Measurements from ENCODE around the gene RPTOR. TPM values are rescaled to one million over a fixed set of nuclear protein-coding genes. Genes with fewer than 3 reads are reported as not detected.

RPTOR gene
- polyA plus RNA-seq, 1 donor (not counting 4 experiments of a cell fraction or from before 2014, with no cell fraction given), result 4.0 TPM

GRCh38 chr17:80848449-80849102 is 303.9 kb downstream of the RPTOR start:
- no peak overlapping the region for H3K4me3 ChIP-seq (ENCODE audit: control insufficient read depth in 2 of 3, extremely low read depth in 1 of 3, insufficient read depth in 2 of 3, low read depth in 1 of 3, low read length in 3 of 3)
- H3K27ac ChIP-seq (ENCODE audit: control insufficient read depth, insufficient read depth, low read length), result no peak overlapping the region
- H3K4me1 ChIP-seq (ENCODE audit: control insufficient read depth, extremely low read depth, insufficient read depth, low read length), result peaks cover 18% of the 10 kb centered on the region
- FAIRE-seq (no peak), DNase-seq (ENCODE audit: low read depth, low spot score) (no peak)
- no peak overlapping the region for H2AFZ ChIP-seq (ENCODE audit: control insufficient read depth, low read length)
- no peak for TF ChIP-seq CTCF (optimal IDR thresholded peaks at IDR 0.05 in 1 of 3, IDR thresholded peaks at IDR 0.05 in 1 of 3, conservative IDR thresholded peaks at IDR 0.05 in 1 of 3; ENCODE audit: extremely low read depth in 1 of 3, insufficient read depth in 2 of 3, low read length in 3 of 3)
- no peak for TF ChIP-seq EZH2 (IDR thresholded peaks at IDR 0.05; ENCODE audit: low read length)
- peaks cover 9 to 10% of the 10 kb centered on the region in 2 experiments for H3K36me3 ChIP-seq (ENCODE audit: control insufficient read depth in 2 of 2, extremely low read depth in 1 of 2, insufficient read depth in 2 of 2, low read length in 2 of 2)
- no peaks in the 10 kb centered on the region for H3K9me3 ChIP-seq (ENCODE audit: control insufficient read depth, low read depth, low read length)
- H3K79me2 ChIP-seq (ENCODE audit: control insufficient read depth, insufficient read depth, low read length), result no peaks in the 10 kb centered on the region
- H3K27me3 ChIP-seq (ENCODE audit: control insufficient read depth, extremely low read depth, insufficient read depth, low read length), result no peaks in the 10 kb centered on the region
- H4K20me1 ChIP-seq (ENCODE audit: control insufficient read depth, extremely low read depth, insufficient read depth, low read length), result no peaks in the 10 kb centered on the region
- H3K4me2 ChIP-seq (ENCODE audit: control insufficient read depth, extremely low read depth, insufficient read depth, low read depth, low read length), result no peak overlapping the region
- dilution Hi-C loops (cut with MboI; ENCODE audit: extremely low pct_ligation_motif_present, low sequenced_read_pairs), result no loop called here
- H3K9ac ChIP-seq (ENCODE audit: control insufficient read depth, extremely low read depth, insufficient read depth, low read length), result no peak overlapping the region
- no peaks in the 10 kb centered on the region for H3K9me1 ChIP-seq (ENCODE audit: control insufficient read depth, extremely low read depth, insufficient read depth, low read length)

- no peaks in the 10 kb centered on the region for H3K79me2 ChIP-seq (ENCODE audit: control insufficient read depth, insufficient read depth, low read length)
- no peak for FAIRE-seq
- H3K9me1 ChIP-seq (ENCODE audit: control insufficient read depth, extremely low read depth, insufficient read depth, low read length), result no peaks in the 10 kb centered on the region
- H3K4me2 ChIP-seq (ENCODE audit: control insufficient read depth, extremely low read depth, insufficient read depth, low read depth, low read length), result no peak overlapping the region
- no peaks in the 10 kb centered on the region for H4K20me1 ChIP-seq (ENCODE audit: control insufficient read depth, extremely low read depth, insufficient read depth, low read length)
- H3K27ac ChIP-seq (ENCODE audit: control insufficient read depth, insufficient read depth, low read length), result no peak overlapping the region
- dilution Hi-C loops (cut with MboI; ENCODE audit: extremely low pct_ligation_motif_present, low sequenced_read_pairs), result no loop called here
- DNase-seq (ENCODE audit: low read depth, low spot score), result no peak
- H3K27me3 ChIP-seq (ENCODE audit: control insufficient read depth, extremely low read depth, insufficient read depth, low read length), result no peaks in the 10 kb centered on the region
- TF ChIP-seq CTCF (optimal IDR thresholded peaks at IDR 0.05 in 1 of 3, IDR thresholded peaks at IDR 0.05 in 1 of 3, conservative IDR thresholded peaks at IDR 0.05 in 1 of 3; ENCODE audit: extremely low read depth in 1 of 3, insufficient read depth in 2 of 3, low read length in 3 of 3) (no peak), EZH2 (IDR thresholded peaks at IDR 0.05; ENCODE audit: low read length) (no peak)
- H3K36me3 ChIP-seq (ENCODE audit: control insufficient read depth in 2 of 2, extremely low read depth in 1 of 2, insufficient read depth in 2 of 2, low read length in 2 of 2), result peaks cover 9 to 10% of the 10 kb centered on the region in 2 experiments
- no peak overlapping the region for H3K9ac ChIP-seq (ENCODE audit: control insufficient read depth, extremely low read depth, insufficient read depth, low read length)
- no peak overlapping the region for H3K4me3 ChIP-seq (ENCODE audit: control insufficient read depth in 2 of 3, extremely low read depth in 1 of 3, insufficient read depth in 2 of 3, low read depth in 1 of 3, low read length in 3 of 3)
- H3K9me3 ChIP-seq (ENCODE audit: control insufficient read depth, low read depth, low read length), result no peaks in the 10 kb centered on the region
- H2AFZ ChIP-seq (ENCODE audit: control insufficient read depth, low read length), result no peak overlapping the region
- H3K4me1 ChIP-seq (ENCODE audit: control insufficient read depth, extremely low read depth, insufficient read depth, low read length), result peaks cover 18% of the 10 kb centered on the region
Observed at GRCh38 chr17:80849119-80849518, 304.5 kb downstream of the RPTOR start.

Measured in keratinocyte (primary cell).